PFSK-1 (cell line): ENCODE measurements around the gene BCAR3.

Experiments used
- POLR2AphosphoS5 ChIP-seq: IDR thresholded peaks from 2 replicates; pipeline ENCODE4 v1.6.1; 2012; ENCODE audit warnings: low read depth, mild to moderate bottlenecking, control low read depth, low read length, moderate library complexity
- SIN3A ChIP-seq: IDR thresholded peaks from 2 replicates; pipeline ENCODE4 v1.6.1; 2012; ENCODE audit warnings: mild to moderate bottlenecking, low read length, moderate library complexity, borderline replicate concordance; ENCODE audit not compliant: insufficient read depth
- TAF1 ChIP-seq: IDR thresholded peaks from 2 replicates; pipeline ENCODE4 v1.6.1; 2012; ENCODE audit warnings: low read length, control low read depth, borderline replicate concordance; ENCODE audit not compliant: insufficient read depth
- TF ChIP-seq, protein P1 (sequence below), 2 experiments: IDR thresholded peaks; 2 replicates each; pipeline versions ENCODE4 v1.6.1 to v1.8.0; 2011 to 2012; ENCODE audit warnings: low read depth in 2 of 2, low read length in 2 of 2, control low read depth in 1 of 2, inconsistent platforms in 1 of 2, mild to moderate bottlenecking in 1 of 2, moderate library complexity in 1 of 2; ENCODE audit not compliant: insufficient read depth in 1 of 2

- TF ChIP-seq TAF1: no peak
- TF ChIP-seq POLR2AphosphoS5: no peak
- no peak for TF ChIP-seq SIN3A
- TF ChIP-seq, protein P1, sequence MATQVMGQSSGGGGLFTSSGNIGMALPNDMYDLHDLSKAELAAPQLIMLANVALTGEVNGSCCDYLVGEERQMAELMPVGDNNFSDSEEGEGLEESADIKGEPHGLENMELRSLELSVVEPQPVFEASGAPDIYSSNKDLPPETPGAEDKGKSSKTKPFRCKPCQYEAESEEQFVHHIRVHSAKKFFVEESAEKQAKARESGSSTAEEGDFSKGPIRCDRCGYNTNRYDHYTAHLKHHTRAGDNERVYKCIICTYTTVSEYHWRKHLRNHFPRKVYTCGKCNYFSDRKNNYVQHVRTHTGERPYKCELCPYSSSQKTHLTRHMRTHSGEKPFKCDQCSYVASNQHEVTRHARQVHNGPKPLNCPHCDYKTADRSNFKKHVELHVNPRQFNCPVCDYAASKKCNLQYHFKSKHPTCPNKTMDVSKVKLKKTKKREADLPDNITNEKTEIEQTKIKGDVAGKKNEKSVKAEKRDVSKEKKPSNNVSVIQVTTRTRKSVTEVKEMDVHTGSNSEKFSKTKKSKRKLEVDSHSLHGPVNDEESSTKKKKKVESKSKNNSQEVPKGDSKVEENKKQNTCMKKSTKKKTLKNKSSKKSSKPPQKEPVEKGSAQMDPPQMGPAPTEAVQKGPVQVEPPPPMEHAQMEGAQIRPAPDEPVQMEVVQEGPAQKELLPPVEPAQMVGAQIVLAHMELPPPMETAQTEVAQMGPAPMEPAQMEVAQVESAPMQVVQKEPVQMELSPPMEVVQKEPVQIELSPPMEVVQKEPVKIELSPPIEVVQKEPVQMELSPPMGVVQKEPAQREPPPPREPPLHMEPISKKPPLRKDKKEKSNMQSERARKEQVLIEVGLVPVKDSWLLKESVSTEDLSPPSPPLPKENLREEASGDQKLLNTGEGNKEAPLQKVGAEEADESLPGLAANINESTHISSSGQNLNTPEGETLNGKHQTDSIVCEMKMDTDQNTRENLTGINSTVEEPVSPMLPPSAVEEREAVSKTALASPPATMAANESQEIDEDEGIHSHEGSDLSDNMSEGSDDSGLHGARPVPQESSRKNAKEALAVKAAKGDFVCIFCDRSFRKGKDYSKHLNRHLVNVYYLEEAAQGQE (IDR thresholded peaks at IDR 0.05; ENCODE audit: insufficient read depth in 1 of 2, low read depth in 2 of 2, low read length in 2 of 2): no peak
Observed at GRCh38 chr1:93599479-93599878, 82.2 kb downstream of the BCAR3 start.
